ENCODE data around the gene AGTPBP1.
"Not testable (repeated sequence)": the region's sequence is repeated elsewhere in the genome, so short reads cannot be mapped to it uniquely, and the experiment has no call there.

Gene AGTPBP1

GRCh38 chr9:85741875-85742596 lies at the start of gene AGTPBP1:
TSS of gene AGTPBP1 (minus strand) at chr9:85741954. CDS start at chr9:85712533, 29,421 bp downstream.
- peak; percentile 48 for DNase-seq (ENCODE audit: extremely low read depth, low read depth)
- H3K4me3 ChIP-seq (replicated peaks; ENCODE audit: low read depth, low read length) = peak within 1 kb of the TSS; percentile 83
- TF ChIP-seq, protein P1, sequence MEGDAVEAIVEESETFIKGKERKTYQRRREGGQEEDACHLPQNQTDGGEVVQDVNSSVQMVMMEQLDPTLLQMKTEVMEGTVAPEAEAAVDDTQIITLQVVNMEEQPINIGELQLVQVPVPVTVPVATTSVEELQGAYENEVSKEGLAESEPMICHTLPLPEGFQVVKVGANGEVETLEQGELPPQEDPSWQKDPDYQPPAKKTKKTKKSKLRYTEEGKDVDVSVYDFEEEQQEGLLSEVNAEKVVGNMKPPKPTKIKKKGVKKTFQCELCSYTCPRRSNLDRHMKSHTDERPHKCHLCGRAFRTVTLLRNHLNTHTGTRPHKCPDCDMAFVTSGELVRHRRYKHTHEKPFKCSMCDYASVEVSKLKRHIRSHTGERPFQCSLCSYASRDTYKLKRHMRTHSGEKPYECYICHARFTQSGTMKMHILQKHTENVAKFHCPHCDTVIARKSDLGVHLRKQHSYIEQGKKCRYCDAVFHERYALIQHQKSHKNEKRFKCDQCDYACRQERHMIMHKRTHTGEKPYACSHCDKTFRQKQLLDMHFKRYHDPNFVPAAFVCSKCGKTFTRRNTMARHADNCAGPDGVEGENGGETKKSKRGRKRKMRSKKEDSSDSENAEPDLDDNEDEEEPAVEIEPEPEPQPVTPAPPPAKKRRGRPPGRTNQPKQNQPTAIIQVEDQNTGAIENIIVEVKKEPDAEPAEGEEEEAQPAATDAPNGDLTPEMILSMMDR (IDR thresholded peaks at IDR 0.05; ENCODE audit: low read depth, low read length, missing control alignments) = no peak

DNA sequence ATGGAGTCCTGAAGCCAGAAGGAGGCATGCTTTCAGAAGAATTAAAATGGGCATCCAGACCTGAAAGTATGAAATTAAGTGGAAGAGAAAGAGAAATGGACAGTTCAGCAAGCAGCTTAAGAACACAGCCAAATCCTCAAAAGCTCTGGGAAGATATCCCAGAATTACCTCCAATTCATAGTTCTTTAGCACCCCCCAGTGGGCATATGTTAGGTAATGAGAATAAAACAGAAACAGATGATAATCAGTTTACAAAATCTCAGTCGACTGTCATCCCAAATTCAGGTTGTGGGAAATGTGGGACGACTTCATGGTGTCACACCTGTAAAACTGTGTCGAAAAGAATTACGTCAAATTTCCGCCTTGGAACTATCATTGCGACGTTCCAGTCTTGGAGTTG lies 44.4 kb upstream of the AGTPBP1 start:
- DNase-seq (ENCODE audit: extremely low read depth, low read depth); H3K4me3 ChIP-seq (replicated peaks; ENCODE audit: low read depth, low read length): not testable (repeated sequence)

- H3K4me3 ChIP-seq (replicated peaks; ENCODE audit: low read depth, low read length); DNase-seq (ENCODE audit: extremely low read depth, low read depth): not testable (repeated sequence)
Observed at GRCh38 chr9:85773844-85774243, 32.1 kb upstream of the AGTPBP1 start.

DNA sequence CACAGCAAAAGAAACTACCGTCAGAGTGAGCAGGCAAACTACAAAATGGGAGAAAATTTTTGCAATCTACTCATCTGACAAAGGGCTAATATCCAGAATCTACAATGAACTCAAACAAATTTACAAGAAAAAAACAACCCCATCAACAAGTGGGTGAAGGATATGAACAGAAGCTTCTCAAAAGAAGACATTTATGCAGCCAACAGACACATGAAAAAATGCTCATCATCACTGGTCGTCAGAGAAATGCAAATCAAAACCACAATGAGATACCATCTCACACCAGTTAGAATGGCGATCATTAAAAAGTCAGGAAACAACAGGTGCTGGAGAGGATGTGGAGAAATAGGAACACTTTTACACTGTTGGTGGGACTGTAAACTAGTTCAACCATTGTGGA lies 20.0 kb upstream of the AGTPBP1 start:
- not testable (repeated sequence) for DNase-seq (ENCODE audit: extremely low read depth, low read depth)

GRCh38 chr9:85757716-85758115 lies 16.0 kb upstream of the AGTPBP1 start:
- not testable (repeated sequence) for DNase-seq (ENCODE audit: extremely low read depth, low read depth); H3K4me3 ChIP-seq (replicated peaks; ENCODE audit: low read depth, low read length)

More for the DNA sequence above, 20.0 kb upstream of the AGTPBP1 start:
- not testable (repeated sequence) for H3K4me3 ChIP-seq (replicated peaks; ENCODE audit: low read depth, low read length)

- H3K4me3 ChIP-seq (replicated peaks; ENCODE audit: low read depth, low read length); DNase-seq (ENCODE audit: extremely low read depth, low read depth): not testable (repeated sequence)
Observed at GRCh38 chr9:85756216-85756615, 14.5 kb upstream of the AGTPBP1 start.

- no peak for DNase-seq (ENCODE audit: extremely low read depth, low read depth)
- no peak overlapping the region for H3K4me3 ChIP-seq (replicated peaks; ENCODE audit: low read depth, low read length)
- TF ChIP-seq, protein P1 (IDR thresholded peaks at IDR 0.05; ENCODE audit: low read depth, low read length, missing control alignments) = no peak
Observed at GRCh38 chr9:85746309-85746708, 4.6 kb upstream of the AGTPBP1 start.

GRCh38 chr9:85745203-85745602 lies 3.4 kb upstream of the AGTPBP1 start:
- no peak for DNase-seq (ENCODE audit: extremely low read depth, low read depth)
- TF ChIP-seq, protein P1 (IDR thresholded peaks at IDR 0.05; ENCODE audit: low read depth, low read length, missing control alignments) = no peak

GRCh38 chr9:85744480-85744879 lies 2.7 kb upstream of the AGTPBP1 start:
- TF ChIP-seq, protein P1 (IDR thresholded peaks at IDR 0.05; ENCODE audit: low read depth, low read length, missing control alignments) = no peak
- H3K4me3 ChIP-seq (replicated peaks; ENCODE audit: low read depth, low read length) = no peak overlapping the region
- no peak for DNase-seq (ENCODE audit: extremely low read depth, low read depth)

More at GRCh38 chr9:85745203-85745602, 3.4 kb upstream of the AGTPBP1 start:
- no peak overlapping the region for H3K4me3 ChIP-seq (replicated peaks; ENCODE audit: low read depth, low read length)

Measured in HFF-Myc (cell line).